Mesenchymal stem cell (in vitro differentiated cells and primary cell): ENCODE measurements around the gene KCNH3.

ENCODE experiments used
- DNase-seq: peaks from one replicate; pipeline ENCODE4 v3.0.0-alpha.2; 2013
- H2AFZ ChIP-seq: one replicate; pipeline ENCODE4 v1.6.1; 2013; ENCODE audit warnings: low read depth, mild to moderate bottlenecking, control low read depth, inconsistent platforms, low read length, moderate library complexity
- H2AK5ac ChIP-seq: 2 replicates; pipeline ENCODE4 v1.6.1; 2013; ENCODE audit warnings: low read length, moderate library complexity, mild to moderate bottlenecking, inconsistent platforms; ENCODE audit not compliant: severe bottlenecking
- H2BK120ac ChIP-seq: one replicate; pipeline ENCODE4 v1.6.1; 2013; ENCODE audit warnings: low read depth, mild to moderate bottlenecking, inconsistent platforms, low read length, moderate library complexity
- H2BK12ac ChIP-seq, 2 experiments: one replicate each; pipeline ENCODE4 v1.6.1; 2013; ENCODE audit warnings: inconsistent platforms in 2 of 2, low read length in 2 of 2, mild to moderate bottlenecking in 2 of 2, moderate library complexity in 2 of 2, control low read depth in 1 of 2
- H2BK15ac ChIP-seq: one replicate; pipeline ENCODE4 v1.6.1; 2013; ENCODE audit warnings: mild to moderate bottlenecking, low read depth, inconsistent platforms; ENCODE audit not compliant: poor library complexity, severe bottlenecking
- H2BK5ac ChIP-seq: 2 replicates; pipeline ENCODE4 v1.6.1; 2013; ENCODE audit warnings: low read depth, mild to moderate bottlenecking, low read length, control low read depth, inconsistent platforms; ENCODE audit not compliant: poor library complexity, severe bottlenecking
- H3K14ac ChIP-seq, 2 experiments: one replicate each; pipeline ENCODE4 v1.6.1; 2013; ENCODE audit warnings: inconsistent platforms in 2 of 2, low read length in 2 of 2, control low read depth in 1 of 2, mild to moderate bottlenecking in 1 of 2, moderate library complexity in 1 of 2
- H3K18ac ChIP-seq, 2 experiments: one replicate each; pipeline ENCODE4 v1.6.1; 2013; ENCODE audit warnings: inconsistent platforms in 2 of 2, low read length in 2 of 2, control low read depth in 1 of 2, low read depth in 1 of 2, mild to moderate bottlenecking in 1 of 2
- H3K23ac ChIP-seq, 2 experiments: one replicate each; pipeline ENCODE4 v1.6.1; 2013; ENCODE audit warnings: inconsistent platforms in 2 of 2, low read length in 2 of 2, mild to moderate bottlenecking in 2 of 2, moderate library complexity in 2 of 2, control low read depth in 1 of 2
- H3K27ac ChIP-seq: 2 replicates; pipeline ENCODE4 v1.5.1; 2013; ENCODE audit warnings: mild to moderate bottlenecking, moderate library complexity, low read length, control low read depth, inconsistent platforms; ENCODE audit not compliant: poor library complexity, severe bottlenecking
- H3K27me3 ChIP-seq, 2 experiments: 2 replicates each; pipeline versions ENCODE4 v1.6.1 to v1.7.0; 2013; ENCODE audit warnings: low read length in 2 of 2, mild to moderate bottlenecking in 2 of 2, moderate library complexity in 2 of 2, control low read depth in 1 of 2, inconsistent platforms in 1 of 2; ENCODE audit not compliant: control insufficient read depth in 1 of 2, insufficient read depth in 1 of 2
- H3K36me3 ChIP-seq, 2 experiments: 2 replicates each; pipeline versions ENCODE4 v1.6.1 to v1.7.0; 2013; ENCODE audit warnings: low read length in 2 of 2, control low read depth in 1 of 2, inconsistent platforms in 1 of 2, low read depth in 1 of 2, mild to moderate bottlenecking in 1 of 2; ENCODE audit not compliant: insufficient read depth in 2 of 2, control insufficient read depth in 1 of 2
- H3K4ac ChIP-seq, 2 experiments: one replicate each; pipeline ENCODE4 v1.6.1; 2013; ENCODE audit warnings: inconsistent platforms in 2 of 2, low read length in 2 of 2, mild to moderate bottlenecking in 2 of 2, moderate library complexity in 2 of 2, control low read depth in 1 of 2, low read depth in 1 of 2
- H3K4me1 ChIP-seq: 2 replicates; pipeline ENCODE4 v1.6.1; 2013; ENCODE audit warnings: low read depth, low read length, control low read depth; ENCODE audit not compliant: control insufficient read depth, insufficient read depth
- H3K4me2 ChIP-seq: 2 replicates; pipeline ENCODE4 v1.6.1; 2013; ENCODE audit warnings: low read length, mild to moderate bottlenecking, inconsistent platforms; ENCODE audit not compliant: poor library complexity, severe bottlenecking
- H3K4me3 ChIP-seq, 2 experiments: 2 replicates each; pipeline versions ENCODE4 v1.5.1 to v1.7.0; 2013; ENCODE audit warnings: low read length in 2 of 2, mild to moderate bottlenecking in 2 of 2, control low read depth in 1 of 2, low read depth in 1 of 2; ENCODE audit not compliant: insufficient read depth in 1 of 2
- H3K79me1 ChIP-seq: replicated peaks from 2 replicates; pipeline ENCODE4 v1.6.1; 2013; ENCODE audit warnings: mild to moderate bottlenecking, control low read depth, low read length, inconsistent platforms; ENCODE audit not compliant: poor library complexity, severe bottlenecking
- H3K9ac ChIP-seq: 2 replicates; pipeline ENCODE4 v1.7.0; 2013; ENCODE audit warnings: mild to moderate bottlenecking, low read length, moderate library complexity
- H3K9me3 ChIP-seq: 2 replicates; pipeline ENCODE4 v1.7.0; 2013; ENCODE audit warnings: mild to moderate bottlenecking, low read length; ENCODE audit not compliant: control insufficient read depth
- H4K8ac ChIP-seq: one replicate; pipeline ENCODE4 v1.6.1; 2013; ENCODE audit warnings: inconsistent platforms, mild to moderate bottlenecking, low read length, moderate library complexity
- H4K91ac ChIP-seq: one replicate; pipeline ENCODE4 v1.6.1; 2013; ENCODE audit warnings: mild to moderate bottlenecking, low read length, inconsistent platforms
- WGBS: methylation state at CpG from one replicate; pipeline ENCODE4 v1.1.7; 2013; ENCODE audit warnings: mixed read lengths; 5-methylcytosine and 5-hydroxymethylcytosine counted together

KCNH3 gene

GRCh38 chr12:49537231-49537751 lies 1.5 kb upstream of the KCNH3 start:
- Histone ChIP-seq H3K4me2 (peak overlapping the region; percentile 73), H3K4me1 (peaks cover 18% of the 10 kb centered on the region), H2BK120ac (no peak overlapping the region), H3K27me3 (peaks cover 28 to 51% of the 10 kb centered on the region in 2 experiments), H3K9ac (no peak overlapping the region), H4K91ac (no peak overlapping the region), H3K79me1 (no peaks in the 10 kb centered on the region), H4K8ac (no peak overlapping the region), H3K9me3 (no peaks in the 10 kb centered on the region), H3K4me3 (peak overlapping the region in 1 of 2 experiments; percentile 51), H3K14ac (no peak overlapping the region), H2BK5ac (no peak overlapping the region), H2BK12ac (no peak overlapping the region), H2AFZ (no peak overlapping the region), H3K27ac (no peak overlapping the region), H3K23ac (no peak overlapping the region), H3K4ac (no peak overlapping the region), H2BK15ac (no peak overlapping the region), H3K18ac (no peak overlapping the region), H2AK5ac (no peak overlapping the region), H3K36me3 (peaks cover 0 to 6% of the 10 kb centered on the region in 2 experiments)
- DNase-seq = no peak
- WGBS = 24% methylated on average over 11 of the region's 13 CpGs

GRCh38 chr12:49537752-49538509 lies 899 bp upstream of the KCNH3 start:
- Histone ChIP-seq H3K27me3 (peaks cover 35 to 58% of the 10 kb centered on the region in 2 experiments), H3K4ac (no peak overlapping the region), H3K36me3 (peaks cover 0 to 6% of the 10 kb centered on the region in 2 experiments), H3K79me1 (no peaks in the 10 kb centered on the region), H3K4me1 (peaks cover 18% of the 10 kb centered on the region), H3K23ac (peak overlapping the region in 1 of 2 experiments; percentile 67), H4K8ac (no peak overlapping the region), H2BK120ac (no peak overlapping the region), H3K4me3 (peak overlapping the region; percentile 32 to 51), H2AFZ (no peak overlapping the region), H3K14ac (peak overlapping the region in 1 of 2 experiments; percentile 2), H2AK5ac (no peak overlapping the region), H2BK15ac (no peak overlapping the region), H3K9me3 (no peaks in the 10 kb centered on the region), H3K4me2 (peak overlapping the region; percentile 73), H3K18ac (no peak overlapping the region), H2BK5ac (no peak overlapping the region), H3K27ac (no peak overlapping the region), H2BK12ac (no peak overlapping the region), H4K91ac (peak overlapping the region; percentile 19), H3K9ac (no peak overlapping the region)
- WGBS = 2% methylated on average over 57 of the region's 61 CpGs
- no peak for DNase-seq

- peaks cover 52 to 74% of the 10 kb centered on the region in 2 experiments for H3K27me3 ChIP-seq
- no peak overlapping the region for H3K18ac ChIP-seq
- no peaks in the 10 kb centered on the region for H3K9me3 ChIP-seq
- peaks cover 27% of the 10 kb centered on the region for H3K4me1 ChIP-seq
- H2BK120ac ChIP-seq = no peak overlapping the region
- no peak overlapping the region for H2AFZ ChIP-seq
- H3K27ac ChIP-seq = no peak overlapping the region
- H3K4me3 ChIP-seq = no peak overlapping the region
- H3K36me3 ChIP-seq = no peaks in the 10 kb centered on the region
- no peak overlapping the region for H3K4ac ChIP-seq
- H3K14ac ChIP-seq = no peak overlapping the region
- no peak overlapping the region for H3K9ac ChIP-seq
- H2AK5ac ChIP-seq = no peak overlapping the region
- H2BK15ac ChIP-seq = no peak overlapping the region
- no peak overlapping the region for H2BK5ac ChIP-seq
- peak overlapping the region; percentile 25 for H4K8ac ChIP-seq
- no peak for DNase-seq
- no peak overlapping the region for H3K4me2 ChIP-seq
- H3K23ac ChIP-seq = no peak overlapping the region
- H3K79me1 ChIP-seq = no peaks in the 10 kb centered on the region
- H4K91ac ChIP-seq = no peak overlapping the region
- 21% methylated on average over 47 of the region's 47 CpGs for WGBS
- no peak overlapping the region for H2BK12ac ChIP-seq
Observed at GRCh38 chr12:49539406-49540228, 787 bp downstream of the KCNH3 start.
